GM12878 (cell line): ENCODE results near the gene SMURF1. TPM values are rescaled to one million over a fixed set of nuclear protein-coding genes. Genes with fewer than 3 reads are reported as not detected.

ENCODE experiments used
- ATAC-seq: fragments of 200-7000 bp; cut with Tn5 transposase; 3 replicates; pipeline ENCODE4 v1.9.1; 2020; ENCODE audit warnings: mild to moderate bottlenecking, moderate library complexity
- BruUV-seq: library from RNA; stranded (reverse); fragments of 400-500 nt; replicated peaks from 2 replicates; lab custom pipeline; 2021; lab: Mats Ljungman, UMichigan
- CTCF ChIA-PET: fragments of 300-600 bp; sonication (Branson Sonifier 250); formaldehyde crosslinking; extraction: SDS; loops from one replicate; lab custom pipeline; 2021; ENCODE audit warnings: inconsistent platforms; lab: Yijun Ruan, JAX
- POLR2A ChIA-PET: fragments of 350-600 bp; formaldehyde crosslinking; extraction: SDS; loops from one replicate; lab custom pipeline; 2021; ENCODE audit warnings: inconsistent platforms; lab: Charles Lee
- RAD21 ChIA-PET: fragments of 300-600 bp; sonication (Branson Sonifier 250); formaldehyde crosslinking; loops from one replicate; lab custom pipeline; 2023; ENCODE audit warnings: antibody characterized with exemption; ENCODE audit not compliant: unreplicated experiment; lab: Charles Lee
- SMC1A ChIA-PET: fragments of 300-600 bp; sonication (Branson Sonifier 250); formaldehyde crosslinking; loops from one replicate; lab custom pipeline; 2023; ENCODE audit not compliant: unreplicated experiment, uncharacterized antibody; lab: Charles Lee
- DNase-seq: peaks from one replicate; pipeline ENCODE4 v3.0.0-alpha.2; 2011; ENCODE audit warnings: low read depth, low spot score
- FAIRE-seq: peaks from 3 replicates; lab custom pipeline; 2011; peaks lifted over from hg19 to GRCh38; lab: Jason Lieb, UNC
- H2AFZ ChIP-seq: 2 replicates; pipeline ENCODE4 v1.6.0; 2011; ENCODE audit warnings: low read depth, low read length, control low read depth; ENCODE audit not compliant: control insufficient read depth
- H3K27ac ChIP-seq: 2 replicates; pipeline ENCODE4 v1.5.1; 2011; ENCODE audit warnings: control low read depth; ENCODE audit not compliant: control insufficient read depth, insufficient read depth
- H3K27me3 ChIP-seq, 2 experiments: replicated peaks in 1 of 2; 2 replicates each; pipeline versions ENCODE4 v1.6.0 to v1.6.1; 2011; ENCODE audit warnings: low read length in 1 of 2; ENCODE audit not compliant: control insufficient read depth in 2 of 2, insufficient read depth in 2 of 2
- H3K36me3 ChIP-seq, 2 experiments: 2 replicates each; pipeline ENCODE4 v1.5.1; 2011; ENCODE audit warnings: low read length in 1 of 2; ENCODE audit not compliant: control insufficient read depth in 2 of 2, insufficient read depth in 2 of 2
- H3K4me1 ChIP-seq: 2 replicates; pipeline ENCODE4 v1.6.1; 2011; ENCODE audit warnings: mild to moderate bottlenecking, low read length, moderate library complexity, mixed read lengths; ENCODE audit not compliant: control insufficient read depth, insufficient read depth
- H3K4me2 ChIP-seq: 2 replicates; pipeline ENCODE4 v1.6.0; 2011; ENCODE audit warnings: control low read depth; ENCODE audit not compliant: control insufficient read depth, insufficient read depth
- H3K4me3 ChIP-seq: fragments of 200-600 bp; sonication (generic); 2 replicates; pipeline ENCODE4 v1.5.1; 2016
- H3K79me2 ChIP-seq: 2 replicates; pipeline ENCODE4 v1.6.0; 2011; ENCODE audit warnings: low read length; ENCODE audit not compliant: control insufficient read depth, insufficient read depth
- H3K9ac ChIP-seq: 2 replicates; pipeline ENCODE4 v1.8.0; 2011; ENCODE audit warnings: low read length, control low read depth, mixed read lengths; ENCODE audit not compliant: control insufficient read depth, insufficient read depth
- H3K9me3 ChIP-seq: replicated peaks from 3 replicates; pipeline ENCODE4 v1.5.1; 2011; ENCODE audit warnings: mild to moderate bottlenecking, low read length; ENCODE audit not compliant: control insufficient read depth, insufficient read depth
- H4K20me1 ChIP-seq: 2 replicates; pipeline ENCODE4 v1.6.0; 2011; ENCODE audit not compliant: control insufficient read depth, insufficient read depth
- BRCA1 ChIP-seq: IDR thresholded peaks from 2 replicates; pipeline ENCODE4 v1.6.1; 2011; ENCODE audit warnings: low read depth, low read length, improper control_type of control experiment
- CEBPB ChIP-seq, 2 experiments: fragments of 150-350 bp in 1 of 2; IDR thresholded peaks; 2 replicates each; pipeline ENCODE4 v1.6.1; 2012 to 2014; ENCODE audit warnings: low read depth in 2 of 2, low read length in 2 of 2, borderline replicate concordance in 1 of 2, inconsistent platforms in 1 of 2
- CREM ChIP-seq: IDR thresholded peaks from 2 replicates; pipeline ENCODE4 v1.6.1; 2014; ENCODE audit warnings: antibody characterized with exemption, low read depth
- MEF2A ChIP-seq: IDR thresholded peaks from 2 replicates; pipeline ENCODE4 v1.6.1; 2011; ENCODE audit warnings: low read depth, mild to moderate bottlenecking, low read length, moderate library complexity; ENCODE audit not compliant: insufficient read depth
- MYB ChIP-seq: fragments of 150-350 bp; IDR thresholded peaks from 2 replicates; pipeline ENCODE4 v1.6.1; 2014; ENCODE audit warnings: mild to moderate bottlenecking, low read depth, low read length, borderline replicate concordance
- TCF7 ChIP-seq: IDR thresholded peaks from 2 replicates; pipeline ENCODE4 v1.6.1; 2014; ENCODE audit warnings: antibody characterized with exemption, borderline replicate concordance
- ZBTB11 ChIP-seq: fragments of 450-650 bp; formaldehyde crosslinking; IDR thresholded peaks from 2 replicates; pipeline ENCODE4 v1.5.0; 2022; ENCODE audit warnings: mild to moderate bottlenecking, missing genetic modification characterization
- ZNF622 ChIP-seq: fragments of 450-650 bp; IDR thresholded peaks from 2 replicates; pipeline ENCODE4 v1.6.1; 2017; ENCODE audit warnings: mild to moderate bottlenecking, inconsistent platforms
- WGBS: methylation state at CpG from one replicate; pipeline ENCODE4 v1.1.6; 2016; ENCODE audit warnings: low lambda C conversion rate; ENCODE audit not compliant: insufficient replicate concordance, insufficient coverage; ENCODE audit errors: missing lambda C conversion rate; 5-methylcytosine and 5-hydroxymethylcytosine counted together
- in situ Hi-C: fragments of 300-500 bp; cut with MboI; formaldehyde crosslinking; loops from 9 replicates; pipeline ENCODE4 v1.14.3; 2018; ENCODE audit warnings: mixed read lengths
- intact Hi-C: fragments of 100-400 bp; cut with micrococcal nuclease; formaldehyde crosslinking; loops from one replicate; pipeline ENCODE4 v1.14.2; 2022; ENCODE audit not compliant: unreplicated experiment
- polyA plus RNA-seq, 11 experiments: library from polyadenylated mRNA; depleted of rRNA in 4 of 11; unstranded in 6 of 11; stranded (reverse) in 5 of 11; fragments of >200 nt; fragmentation: Nextera tagmentation in 4 of 11; fragmentation: Illumina TruSeq in 1 of 11; extraction: Ambion mirVana in 4 of 11; extraction: Trizol in 1 of 11; gene quantifications; 1 replicate in 1 of 11; 2 replicates in 10 of 11; pipeline versions ENCODE4 v1.2.1 to v1.2.3, GENCODE V29; 2011 to 2016; ENCODE audit warnings: inconsistent platforms in 2 of 11, missing spikeins in 2 of 11, low read depth in 1 of 11
- total RNA-seq, 4 experiments: library from RNA; depleted of rRNA in 3 of 4; stranded (reverse); fragments of >200 nt in 3 of 4; fragmentation: Illumina TruSeq in 1 of 4; extraction: Trizol in 1 of 4; gene quantifications; 2 replicates each; pipeline versions ENCODE4 v1.2.1 to v1.2.3, GENCODE V29; 2013 to 2021

SMURF1 gene
- total and polyA plus RNA-seq, 10 of the 15 experiments (the other 5 are each of a cell fraction or from before 2014, with no cell fraction given) = 0.76 to 14.0 (median 7.9) TPM

- no peak overlapping the region for H3K27ac ChIP-seq
- FAIRE-seq (no peak), DNase-seq (no peak), ATAC-seq (no peak)
- no peaks in the 10 kb centered on the region for H3K4me1 ChIP-seq
- H3K4me2 ChIP-seq = no peak overlapping the region
- ChIA-PET POLR2A (no interaction called here), RAD21 (no interaction called here), SMC1A (no interaction called here), CTCF (interaction anchor here (0.7 kb wide), 1 partner anchor 686 kb away, joined by 3 read pairs; no protein-coding TSS in a partner anchor)
- H4K20me1 ChIP-seq = no peaks in the 10 kb centered on the region
- no peak overlapping the region for H2AFZ ChIP-seq
- H3K9me3 ChIP-seq = no peaks in the 10 kb centered on the region
- no peaks in the 10 kb centered on the region for H3K36me3 ChIP-seq
- TF ChIP-seq CEBPB (IDR thresholded peaks at IDR 0.05; ENCODE audit: borderline replicate concordance in 1 of 2, low read depth in 2 of 2, low read length in 2 of 2) = peak in 1 of 2 experiments; percentile 53; a peak in 1 of 4 replicates
- no peak for TF ChIP-seq TCF7
- no peak overlapping the region for H3K4me3 ChIP-seq
- intact Hi-C loops = no loop called here
- H3K79me2 ChIP-seq = no peaks in the 10 kb centered on the region
- peaks cover 0 to 3% of the 10 kb centered on the region in 2 experiments; a peak in 2 of 4 replicates for H3K27me3 ChIP-seq
- in situ Hi-C loops = no loop called here
- WGBS = 46% methylated on average over 6 of the region's 6 CpGs
- no TSS peak for BruUV-seq
- H3K9ac ChIP-seq = no peak overlapping the region
Measured at GRCh38 chr7:99173787-99174186, 29.9 kb upstream of the SMURF1 start.

- Histone ChIP-seq H3K79me2 (no peaks in the 10 kb centered on the region), H3K9me3 (no peaks in the 10 kb centered on the region), H3K27ac (no peak overlapping the region), H2AFZ (no peak overlapping the region), H3K9ac (no peak overlapping the region), H3K4me1 (no peaks in the 10 kb centered on the region), H3K4me3 (no peak overlapping the region), H3K4me2 (no peak overlapping the region), H3K36me3 (no peaks in the 10 kb centered on the region), H3K27me3 (no peaks in the 10 kb centered on the region), H4K20me1 (no peaks in the 10 kb centered on the region)
- BruUV-seq = no TSS peak
- TF ChIP-seq MYB (no peak), ZBTB11 (CRISPR knock-in tag) (no peak), BRCA1 (no peak), CREM (no peak), MEF2A (no peak), ZNF622 (no peak)
- intact Hi-C loops (no loop called here), in situ Hi-C loops (no loop called here)
- ATAC-seq (no peak), FAIRE-seq (no peak), DNase-seq (no peak)
- WGBS = 21% methylated on average over 4 of the region's 4 CpGs
- POLR2A ChIA-PET = no interaction called here
- CTCF ChIA-PET = no interaction called here
- SMC1A ChIA-PET = interaction anchor here (1.3 kb wide), 2 partner anchors 10 to 17 kb away, joined by 3 to 4 read pairs; no protein-coding TSS in a partner anchor
- RAD21 ChIA-PET = interaction anchor here (0.6 kb wide), 1 partner anchor 10 kb away, joined by 3 read pairs; no protein-coding TSS in a partner anchor
Measured at GRCh38 chr7:99171731-99172130, 27.8 kb upstream of the SMURF1 start.
